Measurements from ENCODE around the gene NUDT1. TPM values are rescaled to one million over a fixed set of nuclear protein-coding genes. Genes with fewer than 3 reads are reported as not detected.

NUDT1 gene
- total RNA-seq, 2 experiments from 2014 or later = 88.4 to 117 TPM

DNA sequence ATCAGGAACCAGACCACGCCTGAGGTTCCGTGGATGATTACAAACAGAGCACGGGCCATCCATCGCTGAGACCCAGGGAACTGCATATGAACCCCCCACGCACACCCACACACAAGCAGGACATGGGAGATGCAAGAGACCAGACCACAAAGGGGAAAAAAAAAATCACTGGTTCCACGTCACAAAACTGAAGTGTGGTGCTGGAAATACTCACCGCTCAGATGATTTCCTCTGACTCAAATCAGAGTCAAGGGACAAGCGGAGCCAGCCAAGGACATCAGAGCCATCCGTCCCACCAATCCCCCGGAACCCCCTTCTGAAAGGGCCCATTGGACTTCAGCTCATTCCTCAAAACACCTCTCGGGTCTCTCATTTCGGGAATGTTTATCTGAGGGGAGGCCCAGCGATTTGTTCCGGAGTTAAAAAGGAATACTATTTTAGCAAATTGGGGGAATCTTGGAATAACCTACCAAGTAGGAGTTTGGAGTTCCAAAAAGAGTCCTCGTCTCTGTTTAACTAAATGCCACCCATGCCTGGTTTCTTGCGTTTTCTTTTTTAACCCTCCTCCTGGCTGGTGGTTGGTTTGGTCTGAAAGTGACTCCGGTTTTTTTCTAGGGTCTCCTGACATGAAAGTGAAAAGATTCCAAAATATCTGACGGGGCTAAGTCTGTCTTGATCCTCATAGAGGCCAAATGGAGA is 57.3 kb downstream of the NUDT1 start:
- POLR2A ChIA-PET = no interaction called here
- Histone ChIP-seq H3K9me2 (ENCODE audit: insufficient read depth, low read length) (no peaks in the 10 kb centered on the region), H3K4me1 (ENCODE audit: insufficient read depth, low read length, poor library complexity, severe bottlenecking) (peaks cover 40% of the 10 kb centered on the region), H2AFZ (ENCODE audit: low read length) (peak overlapping the region; percentile 29; the same call in 1 of the 2 replicates), H3K27ac (ENCODE audit: low read depth, low read length, poor library complexity, severe bottlenecking) (peak overlapping the region; percentile 50), H3K4me3 (ENCODE audit: low read depth, low read length, poor library complexity, severe bottlenecking) (peak overlapping the region; percentile 41), H3K4me2 (ENCODE audit: low read length) (peak overlapping the region; percentile 64), H4K20me1 (ENCODE audit: insufficient read depth, low read length) (no peaks in the 10 kb centered on the region; the same call in 1 of the 2 replicates), H3K9me3 (ENCODE audit: low read length) (peaks cover 4% of the 10 kb centered on the region; the same call in 1 of the 2 replicates), H3K36me3 (ENCODE audit: insufficient read depth, low read length) (peaks cover 4% of the 10 kb centered on the region), H3K79me2 (ENCODE audit: insufficient read depth, low read depth, low read length) (peaks cover 37% of the 10 kb centered on the region; the same call in 1 of the 2 replicates)
- TF ChIP-seq EZH2phosphoT487 (IDR thresholded peaks at IDR 0.05; ENCODE audit: borderline replicate concordance, low read depth, low read length) = no peak
- TF ChIP-seq, protein P1, sequence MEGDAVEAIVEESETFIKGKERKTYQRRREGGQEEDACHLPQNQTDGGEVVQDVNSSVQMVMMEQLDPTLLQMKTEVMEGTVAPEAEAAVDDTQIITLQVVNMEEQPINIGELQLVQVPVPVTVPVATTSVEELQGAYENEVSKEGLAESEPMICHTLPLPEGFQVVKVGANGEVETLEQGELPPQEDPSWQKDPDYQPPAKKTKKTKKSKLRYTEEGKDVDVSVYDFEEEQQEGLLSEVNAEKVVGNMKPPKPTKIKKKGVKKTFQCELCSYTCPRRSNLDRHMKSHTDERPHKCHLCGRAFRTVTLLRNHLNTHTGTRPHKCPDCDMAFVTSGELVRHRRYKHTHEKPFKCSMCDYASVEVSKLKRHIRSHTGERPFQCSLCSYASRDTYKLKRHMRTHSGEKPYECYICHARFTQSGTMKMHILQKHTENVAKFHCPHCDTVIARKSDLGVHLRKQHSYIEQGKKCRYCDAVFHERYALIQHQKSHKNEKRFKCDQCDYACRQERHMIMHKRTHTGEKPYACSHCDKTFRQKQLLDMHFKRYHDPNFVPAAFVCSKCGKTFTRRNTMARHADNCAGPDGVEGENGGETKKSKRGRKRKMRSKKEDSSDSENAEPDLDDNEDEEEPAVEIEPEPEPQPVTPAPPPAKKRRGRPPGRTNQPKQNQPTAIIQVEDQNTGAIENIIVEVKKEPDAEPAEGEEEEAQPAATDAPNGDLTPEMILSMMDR (conservative IDR thresholded peaks at IDR 0.05; ENCODE audit: low read length) = no peak
- intact Hi-C loops (cut with micrococcal nuclease; ENCODE audit: unreplicated experiment) = no loop called here
- DNase-seq (ENCODE audit: low spot score) = peak; percentile 19
- CTCF ChIA-PET (ENCODE audit: unreplicated experiment) = interaction anchor here (0.7 kb wide), 1 partner anchor 11 kb away, joined by 3 read pairs; no protein-coding TSS in a partner anchor
- no TSS peak for BruUV-seq (replicated peaks)

DNA sequence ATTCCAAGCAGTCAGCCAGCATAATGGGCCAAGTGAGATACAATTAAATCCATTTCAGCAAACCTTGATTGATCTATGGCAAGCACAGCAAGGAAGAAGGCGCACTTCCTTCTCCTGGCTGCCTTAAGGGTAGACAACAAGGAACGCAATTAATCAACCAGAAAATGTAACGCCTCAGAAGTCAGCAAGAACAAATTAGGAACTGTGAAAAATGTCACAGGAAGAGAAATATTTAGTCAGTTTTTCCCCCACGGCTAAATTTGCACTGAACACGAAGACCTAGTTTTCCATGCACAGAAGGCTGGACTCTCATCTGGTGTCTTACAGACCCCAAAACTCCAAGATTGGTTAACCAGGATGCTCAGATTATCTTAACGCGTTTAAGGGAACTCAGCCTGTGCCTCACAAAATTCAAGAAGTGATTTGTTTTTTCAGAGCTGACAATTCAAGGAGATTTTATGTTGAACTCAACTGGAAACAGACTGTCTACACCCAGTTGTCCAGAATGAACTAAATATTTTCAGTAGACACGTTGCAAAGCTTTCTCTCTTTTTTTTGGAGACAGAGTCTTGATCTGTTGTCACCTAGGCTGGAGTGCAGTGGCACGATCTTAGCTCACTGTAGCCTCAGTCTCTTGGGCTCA is 58.0 kb downstream of the NUDT1 start:
- CTCF ChIA-PET (ENCODE audit: unreplicated experiment) = no interaction called here
- Histone ChIP-seq H3K4me2 (ENCODE audit: low read length) (peak overlapping the region; percentile 64), H2AFZ (ENCODE audit: low read length) (peak overlapping the region; percentile 29; the same call in 1 of the 2 replicates), H3K4me1 (ENCODE audit: insufficient read depth, low read length, poor library complexity, severe bottlenecking) (peaks cover 40% of the 10 kb centered on the region), H3K27ac (ENCODE audit: low read depth, low read length, poor library complexity, severe bottlenecking) (peak overlapping the region; percentile 50), H3K9me2 (ENCODE audit: insufficient read depth, low read length) (no peaks in the 10 kb centered on the region), H3K4me3 (ENCODE audit: low read depth, low read length, poor library complexity, severe bottlenecking) (peak overlapping the region; percentile 41), H3K79me2 (ENCODE audit: insufficient read depth, low read depth, low read length) (peaks cover 40% of the 10 kb centered on the region; the same call in 1 of the 2 replicates), H4K20me1 (ENCODE audit: insufficient read depth, low read length) (no peaks in the 10 kb centered on the region; the same call in 1 of the 2 replicates), H3K36me3 (ENCODE audit: insufficient read depth, low read length) (peaks cover 4% of the 10 kb centered on the region), H3K9me3 (ENCODE audit: low read length) (peaks cover 4% of the 10 kb centered on the region; the same call in 1 of the 2 replicates)
- TF ChIP-seq, protein P1 (conservative IDR thresholded peaks at IDR 0.05; ENCODE audit: low read length) = no peak
- TF ChIP-seq EZH2phosphoT487 (IDR thresholded peaks at IDR 0.05; ENCODE audit: borderline replicate concordance, low read depth, low read length) = no peak
- POLR2A ChIA-PET = no interaction called here
- peak; percentile 51 for DNase-seq (ENCODE audit: low spot score)
- BruUV-seq (replicated peaks) = no TSS peak
- intact Hi-C loops (cut with micrococcal nuclease; ENCODE audit: unreplicated experiment) = no loop called here

Small RNAs within 50 kb of the gene (microRNA-seq; reads per million reads assigned to microRNA genes)
- gene MIR6836 (ENCODE audit: borderline replicate concordance) = not detected

Other genes with a start within 250 kb of the NUDT1 start
- gene MAD1L1, start 9.3 kb upstream of the NUDT1 start, total RNA-seq (2014; rRNA removed; shearing (Covaris generic)) = 65.3 and 125 TPM in 2 replicates
- gene MAD1L1, start 9.3 kb upstream of the NUDT1 start, total RNA-seq (2022) = 58.3 and 60.9 TPM in 2 replicates
- gene MRM2, start within 50 bp of the NUDT1 start, total RNA-seq (2014; rRNA removed; shearing (Covaris generic)) = 45.1 and 49.3 TPM in 2 replicates
- gene MRM2, start within 50 bp of the NUDT1 start, total RNA-seq (2022) = 45.1 and 52.3 TPM in 2 replicates
- 4.3 and 12.1 TPM in 2 replicates for gene SNX8, start 72.2 kb downstream of the NUDT1 start, total RNA-seq (2014; rRNA removed; shearing (Covaris generic))
- 42.0 and 50.2 TPM in 2 replicates for gene SNX8, start 72.2 kb downstream of the NUDT1 start, total RNA-seq (2022)
- 181 and 241 TPM in 2 replicates for gene EIF3B, start 112.6 kb downstream of the NUDT1 start, total RNA-seq (2014; rRNA removed; shearing (Covaris generic))
- 201 and 225 TPM in 2 replicates for gene EIF3B, start 112.6 kb downstream of the NUDT1 start, total RNA-seq (2022)
- 3.1 and 3.9 TPM in 2 replicates for gene CHST12, start 161.4 kb downstream of the NUDT1 start, total RNA-seq (2014; rRNA removed; shearing (Covaris generic))
- 41.2 and 43.4 TPM in 2 replicates for gene CHST12, start 161.4 kb downstream of the NUDT1 start, total RNA-seq (2022)
- not detected in 2 replicates for gene GRIFIN, start 234.2 kb downstream of the NUDT1 start, total RNA-seq (2014; rRNA removed; shearing (Covaris generic))
- not detected in 2 replicates for gene GRIFIN, start 234.2 kb downstream of the NUDT1 start, total RNA-seq (2022)